Cardiac fibroblast (primary cell): Measurements from ENCODE around the gene FOXC1.

Experiments
- DNase-seq, 2 donors: peaks; one replicate each; pipeline versions ENCODE4 v3.0.0 to v3.0.0-alpha.2; 2010; ENCODE audit warnings: low read depth in 2 of 2
- H3K4me3 ChIP-seq, 2 donors: replicated peaks in 1 of 2; 1 replicate in 1 of 2; 2 replicates in 1 of 2; pipeline ENCODE4 v1.5.1; 2011; ENCODE audit warnings: low read depth in 2 of 2, low read length in 2 of 2, mild to moderate bottlenecking in 2 of 2, moderate library complexity in 1 of 2
- CTCF ChIP-seq: IDR thresholded peaks from one replicate; pipeline ENCODE4 v1.5.1; 2011; ENCODE audit warnings: low read depth, mild to moderate bottlenecking, low read length, inconsistent platforms

FOXC1 gene

GRCh38 chr6:1602049-1602713, 7.5 kb upstream of the FOXC1 start:
- no peak for DNase-seq

GRCh38 chr6:1603708-1604107, 6.0 kb upstream of the FOXC1 start:
- no peak for TF ChIP-seq CTCF
- no peak overlapping the region for H3K4me3 ChIP-seq
- no peak for DNase-seq

More at GRCh38 chr6:1602049-1602713, 7.5 kb upstream of the FOXC1 start:
- H3K4me3 ChIP-seq = no peak overlapping the region
- TF ChIP-seq CTCF = no peak

DNA sequence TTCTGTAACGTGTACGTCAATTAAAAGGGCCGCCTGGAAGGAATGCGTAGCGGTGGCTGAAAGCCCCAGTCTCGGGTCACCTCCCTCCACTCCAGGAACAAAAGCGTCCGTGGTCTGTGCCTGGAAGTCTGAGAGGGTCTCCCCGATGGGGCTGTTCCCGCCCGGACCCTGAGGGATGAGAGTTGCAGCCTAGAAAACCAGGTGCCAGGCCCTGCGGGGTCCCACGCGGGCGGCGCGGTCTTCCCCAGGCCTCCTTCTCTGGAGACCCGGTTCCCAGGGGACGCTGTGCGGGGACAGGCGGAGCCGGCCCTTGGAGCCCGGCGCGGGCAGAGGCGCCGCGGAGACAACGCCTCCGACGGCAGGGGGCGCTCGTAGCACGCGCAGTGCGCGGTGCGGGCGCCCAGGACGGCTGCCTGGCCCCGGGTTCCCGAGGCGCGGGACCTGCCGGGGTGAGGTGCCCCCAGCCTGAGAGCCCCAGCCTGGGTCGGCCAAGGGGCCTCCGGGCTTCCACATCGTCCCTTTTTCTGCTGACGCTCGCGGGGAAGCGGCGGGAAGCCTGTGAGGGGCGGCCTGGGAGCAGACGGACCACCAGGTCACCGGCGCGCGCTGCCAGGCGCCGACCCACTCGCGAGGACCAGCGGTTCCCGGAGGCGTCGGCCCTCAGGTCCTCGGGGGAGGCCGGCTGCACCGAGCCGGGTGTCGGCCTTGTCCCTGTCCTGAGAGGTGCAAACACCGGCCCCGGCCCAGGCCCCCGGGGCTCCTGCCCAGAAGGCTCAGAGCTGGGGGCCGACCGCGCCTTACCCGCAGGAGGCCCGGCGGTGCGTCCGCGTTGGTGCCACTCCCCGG, 5.3 kb upstream of the FOXC1 start:
- peak; percentile 49 to 52 for DNase-seq
- H3K4me3 ChIP-seq = peak overlapping the region; percentile 34 to 52
- TF ChIP-seq CTCF = peak; percentile 46

DNA sequence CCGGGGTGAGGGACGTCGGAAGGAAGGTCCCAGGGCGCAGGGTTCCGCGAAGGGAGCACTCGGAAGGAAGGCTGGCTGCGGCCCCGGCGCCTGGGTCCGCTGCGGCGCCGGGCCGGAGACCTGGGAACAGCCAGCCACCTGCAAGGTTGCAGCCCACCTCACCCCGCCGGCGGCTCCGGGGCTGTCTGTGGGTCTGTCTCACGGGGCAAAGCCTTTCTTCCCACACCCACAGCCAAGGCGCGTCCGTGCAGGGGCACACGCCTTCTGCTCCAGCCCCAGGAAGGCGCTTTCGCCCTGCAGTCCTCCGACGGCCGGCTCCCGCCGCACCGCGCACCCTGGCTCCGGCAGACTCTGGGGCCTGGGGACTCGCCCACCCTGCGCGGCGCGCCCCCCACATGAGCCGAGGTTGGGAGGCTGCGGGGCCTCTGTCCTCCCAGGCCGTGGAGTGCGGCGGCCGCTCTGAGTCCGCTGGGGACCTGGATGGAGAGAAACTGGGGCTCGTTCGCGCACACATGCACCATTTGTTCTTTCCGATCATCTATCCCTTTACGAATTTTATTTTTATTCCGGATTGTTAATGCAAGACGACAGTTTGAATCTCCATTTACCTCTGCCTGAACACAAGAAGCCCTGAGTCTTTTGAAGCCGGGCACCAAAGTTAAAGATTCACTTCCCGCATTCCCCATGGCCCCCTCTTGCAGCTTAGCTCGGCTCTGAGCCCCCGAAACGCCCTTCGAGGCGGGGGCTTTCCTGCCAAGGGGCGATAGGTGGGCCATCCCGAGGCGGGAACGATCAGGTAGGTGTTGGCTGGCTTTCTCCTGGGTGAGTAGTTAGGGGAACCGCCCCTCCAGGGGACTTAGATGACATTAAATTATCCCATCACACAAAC, 4.5 kb upstream of the FOXC1 start:
- peak overlapping the region in 1 of 2 donors; percentile 52 for H3K4me3 ChIP-seq
- no peak for DNase-seq
- no peak for TF ChIP-seq CTCF

- no peak for DNase-seq
- no peak overlapping the region for H3K4me3 ChIP-seq
- TF ChIP-seq CTCF = no peak
Observed at GRCh38 chr6:1605893-1606779, 3.6 kb upstream of the FOXC1 start.
